GM10847 (cell line): ENCODE measurements around the gene RABGAP1L.

Source experiments
- POLR2A ChIP-seq: IDR thresholded peaks from 2 replicates; pipeline ENCODE4 v1.6.1; 2011; ENCODE audit not compliant: insufficient read length; ENCODE audit errors: extremely low read depth

Gene RABGAP1L

DNA sequence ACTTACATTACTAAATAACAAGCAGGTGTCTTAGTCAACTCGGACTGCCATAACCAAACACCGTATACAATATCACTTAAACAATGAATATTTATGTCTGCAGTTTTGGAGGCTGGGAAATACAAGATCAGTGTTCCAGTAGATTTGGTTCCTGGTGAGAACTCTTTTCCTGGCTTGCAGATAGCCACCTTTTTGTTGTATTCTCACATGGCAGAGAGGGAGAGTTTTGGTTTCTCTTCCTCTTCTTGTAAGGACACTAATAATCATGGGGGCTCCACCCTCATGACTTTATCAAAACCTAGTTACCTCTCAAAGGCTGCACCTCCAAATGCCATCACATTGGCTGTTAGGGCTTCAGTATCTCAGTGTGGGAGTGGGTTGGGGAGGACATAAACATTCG, 757.5 kb downstream of the RABGAP1L start:
- no peak for TF ChIP-seq POLR2A

DNA sequence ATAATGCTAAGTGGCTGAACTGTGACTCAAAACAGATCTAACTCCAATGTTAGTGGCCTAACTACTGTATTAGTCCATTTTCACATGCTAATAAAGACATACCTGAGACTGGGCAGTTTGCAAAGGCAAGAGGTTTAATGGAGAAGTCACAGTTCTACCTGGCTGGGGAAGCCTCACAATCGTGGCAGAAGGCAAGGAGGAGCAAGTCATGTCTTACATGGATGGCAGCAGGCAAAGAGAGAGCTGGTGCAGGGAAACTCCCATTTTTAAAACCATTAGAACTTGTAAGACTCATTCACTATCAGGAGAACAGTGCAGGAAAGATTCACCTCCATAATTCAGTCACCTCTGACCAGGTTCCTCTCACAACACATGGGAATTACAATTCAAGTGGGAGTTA, 760.8 kb downstream of the RABGAP1L start:
- TF ChIP-seq POLR2A: no peak

DNA sequence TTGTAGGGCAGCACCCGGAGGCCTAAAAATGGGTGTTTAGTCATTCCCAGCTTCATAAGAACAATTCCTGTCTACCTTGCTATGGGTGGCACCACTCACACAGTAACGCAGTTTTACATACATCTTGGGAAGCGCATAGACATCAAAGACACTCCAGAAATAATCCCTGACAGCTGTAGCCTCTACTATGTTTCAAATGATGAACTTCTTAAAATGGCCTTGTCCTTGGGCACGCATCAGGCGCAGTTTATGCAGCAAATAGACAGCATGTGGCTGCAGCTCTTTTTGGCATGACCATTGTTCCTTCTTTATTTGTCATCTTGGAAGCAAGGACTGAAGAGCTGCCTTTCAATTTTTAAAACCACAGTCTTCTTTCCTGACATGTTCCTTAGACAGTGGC, 762.8 kb downstream of the RABGAP1L start:
- TF ChIP-seq POLR2A: no peak

DNA sequence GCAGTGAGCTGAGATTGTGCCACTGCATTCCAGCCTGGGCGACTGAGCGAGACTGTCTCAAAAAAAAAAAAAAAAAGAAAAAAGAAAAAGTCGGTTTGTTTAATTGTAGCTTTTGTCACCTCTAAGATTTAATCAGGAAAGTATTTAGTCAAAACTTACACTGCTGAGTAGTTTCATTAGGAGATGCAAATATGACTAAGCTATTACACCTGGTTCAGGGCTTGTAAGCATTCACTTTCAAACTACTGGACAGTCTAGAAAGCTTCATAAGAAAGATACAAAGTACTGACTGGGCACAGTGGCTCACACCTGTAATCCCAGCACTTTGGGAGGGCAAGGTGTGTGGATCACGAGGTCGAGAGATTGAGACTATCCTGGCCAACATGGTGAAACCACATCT, 764.5 kb downstream of the RABGAP1L start:
- TF ChIP-seq POLR2A: no peak

DNA sequence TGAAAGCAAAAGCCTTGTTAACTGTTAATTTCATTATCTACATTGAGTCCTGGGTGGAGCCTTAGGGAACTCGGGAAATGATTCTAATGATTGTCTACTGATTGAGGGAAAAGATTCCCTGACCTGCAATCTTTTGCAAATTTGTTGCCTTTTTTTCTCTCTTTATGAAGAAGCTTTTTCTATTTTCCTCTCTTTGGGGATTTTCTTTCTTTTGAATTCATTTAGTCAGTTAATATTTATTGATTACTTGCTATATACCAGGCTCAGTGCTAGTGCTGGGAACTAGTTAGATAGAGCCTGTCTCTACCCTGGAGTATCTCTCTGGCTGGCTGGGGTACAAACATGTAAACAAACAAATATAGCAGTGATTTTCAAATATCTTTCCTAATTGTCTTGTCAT, 769.2 kb downstream of the RABGAP1L start:
- TF ChIP-seq POLR2A: no peak

DNA sequence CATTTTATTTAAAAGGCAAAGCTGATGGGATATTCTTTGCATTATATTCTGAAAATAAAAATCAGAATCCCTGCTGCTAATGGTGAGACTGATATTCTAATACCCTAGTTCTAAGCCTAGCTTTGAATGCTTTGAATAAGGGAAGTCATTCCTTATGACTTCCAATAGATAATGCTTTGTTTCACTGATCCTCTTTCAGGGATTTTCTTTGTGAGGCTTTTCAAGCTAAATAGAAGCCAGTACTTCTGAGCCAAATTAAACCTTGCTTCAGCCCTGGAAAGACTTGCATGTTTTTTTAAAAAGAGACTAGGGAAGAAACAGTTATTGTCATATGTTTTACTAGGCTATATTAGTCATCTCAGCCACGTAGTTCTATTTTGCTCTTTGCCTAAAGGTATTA, 771.9 kb downstream of the RABGAP1L start:
- no peak for TF ChIP-seq POLR2A

DNA sequence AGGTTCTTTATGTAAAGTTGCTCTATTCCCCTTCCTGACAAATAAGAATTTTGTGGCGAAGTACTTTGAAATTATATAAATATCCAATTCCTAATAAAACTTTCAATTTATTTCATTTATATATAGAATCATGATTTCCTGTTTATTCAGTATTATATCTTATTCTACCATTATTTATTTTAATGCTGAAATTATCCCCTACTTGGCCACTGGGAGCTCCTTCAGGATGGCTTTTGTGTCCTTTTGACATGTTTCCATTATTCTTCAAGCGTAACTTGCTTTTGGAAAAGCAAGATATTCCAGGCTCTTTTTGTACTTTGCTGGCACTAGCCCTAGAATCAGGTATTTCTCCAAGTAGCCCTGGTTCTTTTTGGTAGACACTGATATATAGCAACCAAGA, 773.3 kb downstream of the RABGAP1L start:
- TF ChIP-seq POLR2A: no peak

DNA sequence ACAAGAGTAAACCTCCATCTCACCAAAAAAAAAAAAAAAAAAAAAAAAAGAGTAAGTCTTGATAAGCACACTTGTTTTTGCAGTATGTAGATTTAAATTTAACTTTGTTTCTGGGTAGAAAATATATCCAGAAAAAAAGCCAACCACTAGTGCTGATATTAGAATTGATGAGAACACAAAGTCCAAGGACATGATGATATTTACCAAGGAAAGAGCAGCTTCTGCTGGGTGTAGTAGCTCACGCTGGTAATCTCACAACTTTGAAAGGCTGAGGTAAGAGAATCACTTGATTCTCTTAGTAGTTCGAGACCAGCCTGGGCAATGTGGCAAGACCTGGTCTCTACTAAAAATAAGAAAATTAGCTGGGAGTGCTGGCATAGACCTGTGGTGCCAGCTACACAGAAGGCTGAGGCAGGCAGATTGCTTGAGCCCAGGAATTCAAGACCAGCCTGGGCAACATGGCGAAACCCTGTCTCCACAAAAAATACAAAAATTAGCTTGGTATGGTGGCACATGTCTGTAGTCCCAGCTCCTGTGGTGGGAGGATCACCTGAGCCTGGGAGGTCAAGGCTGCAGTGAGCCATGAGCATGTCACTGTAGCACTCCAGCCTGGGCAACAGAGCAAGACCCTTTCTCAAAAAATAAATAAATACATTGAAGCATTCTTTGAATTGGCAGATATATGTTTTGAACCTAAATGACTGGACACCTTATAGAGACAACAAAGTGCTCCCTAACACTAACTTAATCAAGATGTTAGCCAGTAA, 776.8 kb downstream of the RABGAP1L start:
- no peak for TF ChIP-seq POLR2A

DNA sequence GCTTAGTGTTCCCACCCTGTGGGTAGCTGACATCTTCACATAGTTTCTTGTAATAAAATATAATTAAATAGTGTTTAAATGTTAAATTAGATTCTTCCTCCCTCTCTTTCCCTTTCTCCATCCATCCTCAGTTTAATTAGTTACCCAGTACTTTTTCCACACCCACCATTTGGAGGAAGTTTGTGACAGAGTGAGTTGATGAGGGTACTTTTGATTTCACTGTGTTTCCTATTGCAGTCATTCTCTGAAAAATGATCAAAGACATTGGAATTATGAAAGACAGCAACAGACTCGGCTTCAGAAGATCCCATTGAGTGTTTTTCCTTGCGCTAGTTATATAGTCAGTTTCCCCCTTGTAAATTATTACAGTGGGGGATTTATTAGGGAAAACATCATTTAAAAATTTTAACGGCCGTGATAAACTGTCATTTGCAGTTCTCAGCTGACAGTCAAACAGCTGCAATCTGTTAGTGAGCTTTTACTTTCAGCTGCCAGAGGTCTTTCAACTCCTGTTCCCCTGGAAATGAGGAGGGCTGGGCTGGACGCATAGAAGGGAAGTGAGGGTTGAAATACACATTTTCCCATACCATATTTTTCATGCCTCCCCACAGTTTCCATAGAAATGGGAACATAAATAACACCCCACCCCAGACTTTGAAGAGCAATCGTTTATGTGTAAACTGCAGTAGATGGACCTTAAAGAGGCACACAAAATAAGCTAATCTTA, 779.1 kb downstream of the RABGAP1L start:
- TF ChIP-seq POLR2A: no peak

DNA sequence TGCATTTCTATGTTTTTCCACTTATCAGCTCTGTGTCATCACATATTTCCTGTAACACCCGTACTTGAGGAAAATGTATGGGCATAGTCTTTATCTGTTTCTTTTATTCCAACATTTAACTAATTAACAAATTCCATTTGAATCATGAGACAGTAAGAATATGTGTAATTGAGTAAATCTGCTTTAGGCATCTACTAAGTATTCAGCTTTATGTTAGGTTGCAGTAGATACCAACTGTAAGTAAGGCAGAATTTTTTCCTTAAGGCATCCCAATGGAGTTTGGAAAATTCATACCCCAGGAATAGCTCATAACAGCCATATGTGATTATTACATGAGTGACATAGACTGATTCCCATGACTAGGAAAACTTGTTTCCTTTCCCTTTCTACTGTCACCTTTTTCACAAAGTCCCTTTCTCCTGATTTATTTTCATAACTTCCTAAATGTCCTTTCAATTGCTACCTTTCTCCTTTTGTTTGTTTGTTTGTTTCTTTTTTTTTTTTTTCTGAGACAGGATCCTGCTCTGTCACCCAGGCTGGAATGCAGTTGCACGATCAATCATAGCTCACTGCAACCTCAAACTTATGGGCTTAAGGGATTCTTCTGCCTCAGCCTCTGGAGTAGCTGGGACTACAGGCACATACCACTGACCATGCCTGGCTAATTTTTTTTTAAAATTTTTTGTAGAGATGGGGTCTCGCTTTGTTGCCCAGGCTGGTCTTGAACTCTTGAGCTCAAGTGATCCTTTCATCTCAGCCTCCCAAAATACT, 780.6 kb downstream of the RABGAP1L start:
- TF ChIP-seq POLR2A: no peak

DNA sequence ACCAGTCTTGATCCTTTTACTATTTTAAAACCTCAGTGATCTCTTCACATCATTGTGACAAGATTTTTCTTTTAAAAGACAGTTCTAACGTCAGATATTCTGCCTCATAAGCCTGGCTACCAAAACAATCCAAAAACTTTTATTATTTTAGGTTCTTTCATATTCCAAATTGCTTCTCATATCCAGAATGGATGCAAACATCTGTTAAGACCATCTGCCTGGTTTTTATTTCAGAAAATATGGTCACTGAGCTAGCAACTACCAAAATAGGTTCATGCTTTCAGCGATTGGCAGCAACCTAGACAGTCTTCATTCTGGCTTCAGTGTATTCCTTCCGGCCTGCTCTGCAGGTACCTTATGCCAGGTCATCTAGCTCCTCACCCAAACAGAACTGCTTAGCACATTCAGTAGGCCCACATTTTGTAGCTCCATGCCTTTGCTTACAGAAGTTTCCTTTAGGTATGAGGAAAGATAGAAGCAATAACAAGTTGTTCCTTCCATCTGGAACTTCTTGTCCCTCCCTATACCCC, 781.4 kb downstream of the RABGAP1L start:
- TF ChIP-seq POLR2A: no peak

DNA sequence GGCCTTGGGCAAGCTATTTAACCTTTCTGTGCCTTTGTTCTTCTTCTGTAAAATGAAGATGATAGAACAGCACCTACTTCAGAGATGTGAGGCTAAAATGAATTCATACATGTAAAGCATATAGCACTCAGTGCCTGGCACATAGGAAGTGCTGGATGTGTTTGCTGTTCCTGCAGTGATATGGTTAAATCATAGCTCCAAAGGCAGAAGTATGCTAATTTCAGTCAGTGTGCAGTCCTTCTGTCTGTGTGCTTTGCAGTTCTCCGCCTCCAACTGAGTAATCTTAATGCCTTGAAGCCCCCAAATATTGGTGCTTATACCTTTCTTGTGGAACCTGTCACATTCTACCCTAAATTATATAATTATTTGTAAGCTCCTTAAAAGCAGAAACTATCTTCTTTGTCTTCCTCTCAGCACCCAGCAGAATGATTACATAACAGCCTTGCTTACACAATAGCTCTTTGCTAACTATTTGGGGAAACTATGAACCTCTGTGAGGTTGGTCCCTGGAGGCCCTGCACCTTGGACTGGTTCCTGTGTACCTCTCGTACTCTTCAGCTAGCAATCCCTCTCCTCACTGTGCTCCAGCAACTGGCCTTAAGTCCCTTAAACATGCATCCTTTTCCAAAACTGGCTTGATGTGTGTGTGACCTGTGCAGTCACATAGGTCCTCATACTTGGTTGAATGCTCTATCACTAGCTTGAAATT, 783.4 kb downstream of the RABGAP1L start:
- TF ChIP-seq POLR2A: no peak

DNA sequence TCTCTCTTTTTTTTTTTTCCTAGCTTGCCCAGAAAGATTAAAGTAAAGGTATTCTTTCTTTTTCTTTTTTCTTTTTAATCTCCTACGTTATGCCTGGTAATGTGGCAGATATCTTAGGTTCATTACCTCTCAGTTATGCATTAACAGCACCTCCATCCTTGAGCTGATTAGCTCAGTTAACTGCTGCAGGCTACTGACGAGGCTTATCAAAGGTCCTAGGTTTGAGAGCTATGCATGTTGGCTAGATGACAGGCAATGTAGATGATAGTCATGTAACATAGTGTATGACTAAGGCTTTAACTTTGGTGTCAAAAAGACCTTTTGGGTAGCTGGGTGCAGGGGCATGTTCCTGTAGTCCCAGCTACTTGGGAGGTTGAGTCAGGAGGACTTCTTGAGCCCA, 786.7 kb downstream of the RABGAP1L start:
- TF ChIP-seq POLR2A: no peak

DNA sequence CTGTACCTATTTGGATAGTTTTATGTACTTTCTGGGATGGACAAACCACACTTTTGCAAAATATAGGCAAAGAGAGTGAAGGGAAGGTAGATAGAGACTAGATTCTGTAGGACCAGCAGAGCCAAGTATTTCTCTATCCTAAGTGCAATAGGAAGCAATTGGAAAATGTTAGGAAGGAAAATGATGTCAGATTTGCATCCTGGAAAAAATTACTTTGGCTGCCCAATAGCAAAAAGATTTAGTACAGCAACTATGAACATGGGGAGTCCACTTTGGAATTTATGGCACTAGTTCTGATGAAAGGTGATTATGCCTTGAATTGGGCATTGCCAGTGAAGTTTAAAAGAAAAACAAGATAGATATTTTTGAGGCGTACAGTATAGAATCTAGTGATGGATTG, 789.7 kb downstream of the RABGAP1L start:
- no peak for TF ChIP-seq POLR2A

DNA sequence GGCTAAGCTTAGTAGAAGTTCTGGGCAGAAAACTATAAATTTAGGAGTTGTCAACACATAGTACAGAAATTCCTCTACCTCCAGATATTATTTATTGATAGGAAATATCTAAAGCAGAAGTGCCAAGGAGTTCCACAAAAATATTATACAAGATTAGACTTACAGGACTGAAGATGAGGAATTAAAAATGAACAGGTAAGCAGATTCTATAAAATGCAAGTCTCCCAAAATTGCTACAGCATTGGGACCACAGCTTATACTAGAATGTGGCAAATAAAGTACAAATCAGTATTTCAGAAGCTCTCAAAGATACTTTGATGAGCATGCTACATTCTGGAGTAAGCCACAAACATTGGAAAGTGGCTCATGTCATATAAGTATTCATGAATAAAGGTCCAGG, 790.3 kb downstream of the RABGAP1L start:
- TF ChIP-seq POLR2A: no peak
